GM19395 (cell line): ENCODE results near the gene POC1A.

Source experiments
- ATAC-seq: cut with Tn5 transposase; IDR thresholded peaks from one replicate; pipeline ENCODE4 v1.9.1; 2021; ENCODE audit warnings: mild to moderate bottlenecking, moderate library complexity; ENCODE audit not compliant: unreplicated experiment

The POC1A gene

GRCh38 chr3:52088445-52089367, 65.5 kb downstream of the POC1A start:
- no peak for ATAC-seq

DNA sequence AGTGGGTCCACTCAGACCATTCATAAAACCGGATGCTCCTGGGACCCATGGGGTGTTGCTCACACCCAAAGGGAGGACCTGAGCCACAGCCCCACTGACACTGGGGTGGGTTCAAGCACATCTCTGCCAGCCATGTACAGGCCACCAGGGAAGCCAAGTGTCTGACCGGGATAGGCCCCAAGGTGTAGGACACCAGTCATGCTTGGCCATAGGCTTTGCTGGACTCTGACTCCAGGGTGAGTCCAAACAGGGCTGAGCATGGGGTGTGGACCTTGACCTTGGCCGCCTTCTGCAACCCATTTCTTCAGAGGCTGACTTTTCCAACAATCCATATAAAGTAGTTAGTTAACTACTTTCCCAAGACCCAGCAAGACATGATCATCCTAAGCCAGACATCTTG, 66.5 kb downstream of the POC1A start:
- no peak for ATAC-seq

DNA sequence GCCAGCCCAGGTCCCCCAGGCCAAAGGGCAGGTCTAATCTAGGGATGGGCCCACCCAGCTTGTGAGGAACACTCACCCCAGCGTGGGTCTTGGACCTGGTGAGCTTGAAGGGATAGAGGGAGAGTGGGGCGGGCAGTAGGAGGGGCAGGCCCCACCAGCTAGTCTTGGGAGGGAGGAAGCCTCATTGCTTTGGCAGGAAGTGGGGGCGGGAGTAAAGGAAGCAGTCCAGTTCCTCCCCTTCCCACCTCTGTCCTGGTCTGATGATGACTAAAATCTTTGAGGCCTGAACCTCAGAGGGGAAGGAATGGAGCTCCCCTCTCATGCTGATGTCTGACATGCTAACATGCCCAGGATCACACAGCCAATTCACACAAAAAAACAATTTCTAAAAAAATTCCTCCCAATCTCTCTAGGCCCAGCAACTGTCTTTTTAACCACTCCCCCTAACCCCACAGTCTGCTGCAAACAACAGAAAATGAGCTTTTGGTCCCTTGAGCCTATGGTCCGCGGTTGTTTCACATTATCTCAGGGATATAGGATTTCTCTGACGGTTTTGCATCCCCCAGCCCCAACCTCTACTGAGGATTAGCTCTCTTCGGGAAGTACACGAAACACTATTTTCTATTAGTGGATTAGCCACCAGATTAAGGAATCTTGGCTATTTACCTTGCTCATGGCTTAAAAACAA, 67.1 kb downstream of the POC1A start:
- ATAC-seq, result no peak

DNA sequence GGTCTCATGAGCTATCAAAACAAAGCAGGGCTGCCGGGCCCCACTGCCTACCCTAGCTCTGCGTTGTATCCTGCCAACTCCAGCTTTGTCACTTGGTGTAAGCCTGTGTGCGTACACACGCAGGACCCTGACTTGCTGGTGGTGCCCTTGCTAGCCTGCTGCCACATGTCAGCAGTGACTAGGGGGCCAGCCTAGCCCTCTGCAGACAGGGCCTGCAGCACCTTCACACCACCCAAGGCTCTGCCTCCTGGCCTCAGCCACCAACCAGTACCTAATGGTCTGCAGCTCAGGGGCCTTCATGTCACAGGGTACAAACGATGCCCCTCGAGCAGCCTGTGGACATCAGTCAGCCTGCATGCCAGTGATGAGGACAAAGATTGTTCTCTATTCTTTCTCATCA, 67.8 kb downstream of the POC1A start:
- ATAC-seq, result no peak

GRCh38 chr3:52085681-52086282, 68.4 kb downstream of the POC1A start:
- no peak for ATAC-seq

DNA sequence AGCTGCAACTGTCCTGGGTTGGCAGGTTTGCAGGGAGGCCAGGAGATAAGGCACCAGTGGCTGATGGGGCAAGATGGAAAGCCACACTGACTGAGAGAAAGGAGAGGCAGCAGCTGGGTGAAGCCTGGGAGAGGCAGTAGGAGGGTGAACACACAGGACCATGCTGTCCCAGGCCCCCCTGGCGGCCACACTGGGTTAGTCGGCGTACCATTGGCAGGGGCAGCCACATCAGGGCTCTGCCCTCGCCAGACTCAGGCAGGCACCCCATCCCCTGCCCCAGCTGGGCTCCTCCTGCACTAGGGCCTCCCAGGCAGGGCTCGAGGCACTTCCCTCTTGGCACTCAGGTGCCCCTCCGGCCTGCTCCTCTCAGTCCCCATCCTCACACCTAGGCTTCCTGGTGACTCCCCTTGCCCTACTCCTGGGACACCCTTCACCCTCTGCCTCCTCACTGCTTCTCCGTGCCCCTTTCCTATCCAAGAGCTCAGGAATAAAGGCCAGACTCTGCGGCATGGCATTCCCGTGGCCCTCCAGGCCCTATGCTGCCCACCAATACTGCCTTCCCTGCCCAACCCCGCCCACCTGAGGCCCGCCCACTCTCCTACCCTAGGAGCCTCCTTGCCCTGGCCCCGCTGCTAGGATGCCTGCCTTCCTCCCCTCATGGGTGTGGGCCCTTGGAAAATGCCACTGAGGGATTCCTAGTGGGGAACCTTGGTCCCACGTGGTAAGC, 69.1 kb downstream of the POC1A start:
- no peak for ATAC-seq

DNA sequence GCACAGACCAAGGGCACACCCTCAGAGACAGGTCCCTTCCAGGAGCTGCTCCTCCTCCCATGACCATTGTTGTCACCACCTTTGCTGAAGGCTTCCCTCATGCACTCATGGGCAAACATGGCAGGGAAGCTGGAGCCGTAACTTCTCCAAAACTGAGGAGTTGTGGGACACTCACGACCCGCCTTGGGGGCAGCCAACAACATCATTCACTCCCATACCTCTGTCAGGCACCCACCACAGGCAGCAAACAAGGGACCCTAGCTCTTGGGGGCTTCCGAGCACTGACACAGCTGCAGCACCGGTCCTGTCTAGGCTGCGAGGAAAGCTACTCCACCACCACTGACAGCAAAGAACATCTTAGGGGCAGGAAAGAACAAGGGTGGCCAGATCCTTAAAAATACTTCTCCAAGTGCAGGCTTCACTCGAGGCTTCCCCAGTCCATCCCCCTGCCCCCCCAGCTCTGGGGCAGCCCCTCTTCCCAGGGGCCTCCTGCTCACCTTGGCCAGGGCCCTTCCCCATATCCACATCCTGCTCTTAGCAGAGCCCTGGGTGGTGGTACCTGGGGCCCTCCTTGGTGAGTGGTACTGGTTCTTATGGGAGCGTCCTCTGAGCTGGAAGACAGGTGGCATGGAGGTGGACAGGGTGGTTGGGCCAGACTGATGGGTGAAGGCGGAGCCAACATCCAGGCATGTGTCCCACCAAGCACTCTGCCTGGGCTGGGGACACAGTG, 69.8 kb downstream of the POC1A start:
- no peak for ATAC-seq

DNA sequence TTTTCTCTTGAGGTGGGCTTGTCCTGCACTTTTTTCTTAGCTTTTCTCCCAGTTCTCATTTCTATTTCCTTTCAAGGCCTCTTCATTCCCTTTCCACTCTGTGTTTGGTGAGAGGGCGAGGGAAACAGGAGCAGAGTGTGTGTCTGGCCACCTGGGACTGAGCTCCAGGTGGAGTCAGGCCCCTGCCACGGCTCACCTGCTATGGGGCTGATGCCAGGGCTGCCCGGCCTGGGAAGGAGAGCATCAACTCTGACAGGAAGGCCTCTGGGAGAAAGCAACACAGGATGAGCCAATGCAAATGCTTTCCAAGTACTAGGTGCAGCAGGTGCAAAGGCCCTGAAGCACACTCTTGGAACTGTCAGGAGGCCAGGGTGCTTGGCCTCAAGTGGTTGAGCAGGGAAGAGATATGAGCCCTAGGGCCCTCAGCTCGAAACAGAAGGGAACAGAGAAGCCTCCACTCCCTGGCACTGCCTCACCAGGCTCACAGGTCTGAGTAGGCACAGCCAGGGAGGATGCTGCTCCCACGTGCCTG, 70.6 kb downstream of the POC1A start:
- no peak for ATAC-seq

GRCh38 chr3:52082951-52083350, 71.3 kb downstream of the POC1A start:
- ATAC-seq, result no peak

DNA sequence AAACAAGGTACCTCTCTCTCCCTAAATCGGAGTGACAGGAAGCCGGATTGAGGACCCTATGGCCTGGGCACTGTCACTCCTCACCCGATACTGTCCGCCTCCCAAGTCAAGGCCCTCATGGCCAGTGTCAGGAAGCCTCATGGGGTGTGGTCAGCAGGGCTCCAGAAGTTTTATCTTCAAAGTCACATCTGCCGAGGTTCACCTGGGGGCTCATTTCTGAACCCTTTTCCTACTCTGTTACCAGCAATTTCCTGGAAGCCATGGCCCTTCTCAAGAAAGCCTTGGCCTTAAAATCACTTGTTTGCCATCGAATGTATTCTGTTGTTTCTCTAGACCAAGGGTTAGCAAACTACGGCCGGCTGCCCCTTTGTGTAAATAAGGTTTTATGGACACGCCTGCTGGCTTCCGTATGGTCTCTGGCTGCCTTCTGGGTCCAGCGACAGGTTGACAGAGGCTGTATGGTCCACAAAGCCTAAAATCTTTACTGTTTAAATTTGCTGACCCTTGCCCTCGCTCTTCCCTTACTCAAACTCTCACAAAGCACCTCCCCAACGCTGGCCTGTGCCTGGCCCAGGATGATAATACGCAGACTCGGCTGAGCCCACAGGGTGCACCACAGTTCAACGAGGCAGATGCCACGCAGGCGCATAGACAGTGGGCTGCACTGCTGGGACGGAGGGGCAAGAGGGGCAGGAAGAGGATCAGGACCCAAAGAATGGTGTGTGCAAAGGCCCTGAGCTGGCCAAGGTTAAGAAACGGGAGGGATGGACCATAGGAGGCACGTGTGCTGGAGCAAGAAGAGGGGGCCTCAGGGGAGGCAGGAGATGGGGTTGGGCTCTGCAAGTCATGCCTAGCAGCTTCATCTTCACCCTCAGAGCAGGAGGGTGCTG, 73.1 kb downstream of the POC1A start:
- no peak for ATAC-seq

DNA sequence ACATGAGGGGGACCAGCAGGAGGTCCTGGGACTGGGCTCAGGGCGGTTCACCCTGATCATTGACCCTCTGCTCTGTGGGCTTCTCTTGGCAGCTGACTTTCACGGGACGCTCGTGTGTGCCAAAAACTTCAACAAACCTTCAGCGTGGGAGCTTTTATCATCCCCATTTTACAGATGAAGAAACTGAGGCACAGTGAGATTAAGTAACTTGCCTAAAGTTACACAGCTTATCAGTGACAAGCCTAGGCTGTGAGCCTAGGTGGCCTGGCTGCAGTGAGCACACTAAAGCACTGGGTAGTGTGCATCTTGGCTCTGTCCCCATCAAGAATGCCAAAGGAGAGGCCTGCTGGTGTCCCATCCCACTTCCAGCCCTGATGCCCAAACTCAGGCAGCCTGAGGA, 74.3 kb downstream of the POC1A start:
- ATAC-seq, result no peak

DNA sequence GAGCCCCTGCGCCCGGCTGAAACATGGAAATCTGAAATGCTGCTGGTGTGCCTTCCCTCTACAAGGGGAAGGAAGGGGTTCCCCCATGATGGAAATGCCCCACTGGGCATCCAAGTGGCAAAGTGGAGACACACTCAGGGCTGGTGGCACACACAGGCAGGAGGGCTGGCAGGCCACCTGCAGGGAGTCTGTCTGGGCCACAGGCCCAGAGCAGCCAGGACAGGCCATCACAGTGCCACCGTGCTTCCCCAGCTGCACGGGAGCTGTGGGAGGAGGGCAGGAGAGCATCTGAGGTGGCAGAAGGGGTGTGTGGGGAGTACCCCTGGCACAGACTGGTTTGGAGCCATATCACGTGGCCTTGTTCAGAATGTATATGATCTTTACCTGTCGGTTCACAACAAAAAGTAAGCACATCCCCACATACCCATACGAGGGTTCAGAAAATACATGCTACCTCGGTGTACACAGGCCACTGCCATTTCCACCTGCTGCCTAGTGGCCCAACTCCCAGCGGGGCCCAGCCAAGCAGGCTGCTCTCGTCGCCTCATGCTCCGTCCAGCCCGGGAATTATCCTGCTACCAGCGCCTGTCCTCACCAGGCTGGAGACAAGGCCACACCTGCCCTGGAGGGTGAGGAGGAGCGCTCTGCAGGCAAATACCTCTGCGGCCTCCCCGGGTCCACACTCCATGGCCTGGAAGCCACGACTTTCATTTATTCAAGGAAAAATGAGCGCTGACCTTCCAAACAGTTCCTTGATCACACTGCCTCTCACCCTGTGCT, 75.3 kb downstream of the POC1A start:
- no peak for ATAC-seq

- ATAC-seq, result no peak
Measured at GRCh38 chr3:52077925-52078324, 76.3 kb downstream of the POC1A start.

DNA sequence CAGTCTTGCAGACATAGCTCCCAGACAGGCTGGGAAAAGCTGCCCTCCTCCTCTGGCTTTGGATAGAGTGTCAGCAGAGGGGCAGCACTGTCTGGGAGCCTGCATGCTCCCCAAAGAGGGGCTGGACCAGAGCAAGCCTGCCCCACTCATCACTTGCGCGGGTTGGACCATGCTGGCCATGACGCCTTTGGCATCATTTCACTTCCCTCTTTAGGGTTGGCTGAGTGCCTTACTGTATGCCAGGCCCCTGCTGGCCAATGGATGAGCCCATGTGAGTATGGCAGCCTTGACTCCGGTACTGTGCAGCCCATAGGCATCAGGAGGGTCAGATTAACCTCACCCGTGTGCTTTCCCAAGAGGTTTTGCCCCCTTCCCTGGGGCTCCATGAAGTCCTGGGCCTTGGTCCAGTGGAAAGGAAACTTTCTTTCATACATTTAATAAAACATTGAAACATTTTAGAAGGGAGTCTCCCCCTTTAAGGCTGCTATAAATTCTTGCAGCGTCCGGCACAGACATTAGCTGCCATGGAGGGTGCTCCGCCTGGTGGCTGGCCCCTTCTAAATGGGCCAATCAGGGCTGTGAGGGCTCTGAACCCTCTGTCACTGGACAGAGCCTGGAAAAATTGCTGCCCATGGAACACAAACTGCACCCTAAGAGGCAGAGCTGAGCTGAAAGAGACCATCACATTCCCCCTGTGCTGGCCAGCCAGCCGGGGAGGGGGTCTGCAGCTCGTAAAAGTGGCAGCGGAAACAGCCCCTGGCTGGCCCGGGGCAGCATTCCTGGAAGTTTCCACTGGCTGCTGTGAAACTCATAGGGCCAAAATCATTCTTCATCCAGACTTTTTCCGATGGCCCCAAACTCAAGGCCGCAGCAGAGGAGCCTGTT, 77.1 kb downstream of the POC1A start:
- no peak for ATAC-seq

DNA sequence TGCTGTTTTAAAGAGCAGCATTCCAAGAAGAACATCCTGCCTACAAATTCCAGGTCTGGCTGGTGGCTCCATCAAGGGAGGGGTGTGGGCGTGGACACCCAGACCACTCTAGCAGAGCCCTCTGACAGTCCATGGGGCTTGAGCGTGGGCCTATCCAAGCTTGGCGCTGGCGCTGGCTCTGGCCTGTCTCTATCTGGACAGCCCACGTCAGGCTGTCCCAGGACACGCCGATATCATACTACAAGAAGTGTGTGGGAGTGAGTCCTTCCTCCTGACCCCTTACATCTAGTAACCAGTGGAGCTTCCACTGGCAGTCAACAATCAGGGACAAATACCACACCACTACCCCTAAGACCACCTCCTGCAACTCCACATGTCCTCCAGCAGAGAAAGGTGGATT, 80.7 kb downstream of the POC1A start:
- ATAC-seq, result no peak

DNA sequence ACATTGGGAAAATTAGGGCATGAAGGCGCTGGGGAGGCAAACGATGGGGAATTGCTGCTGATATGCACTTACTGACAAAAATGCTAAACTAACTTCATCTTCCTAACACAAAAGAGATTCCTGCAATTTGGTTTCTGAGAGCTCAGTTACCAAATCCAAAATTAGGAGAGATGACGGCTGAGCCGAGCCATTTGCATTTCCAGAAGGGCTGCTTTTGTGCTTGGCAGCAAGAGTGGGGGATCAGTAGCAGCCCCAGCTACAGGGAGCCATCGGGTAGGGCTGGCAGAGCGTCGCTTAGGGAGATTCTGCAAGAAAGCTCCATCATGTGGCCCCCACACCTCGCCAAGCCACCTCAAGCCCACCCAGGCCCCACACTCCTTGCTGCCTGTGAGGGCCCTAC, 81.8 kb downstream of the POC1A start:
- ATAC-seq, result no peak

- no peak for ATAC-seq
Measured at GRCh38 chr3:52072020-52072419, 82.2 kb downstream of the POC1A start.
